ENCODE results near the gene NUDT9.
"Not testable (repeated sequence)": the region's sequence is repeated elsewhere in the genome, so short reads cannot be mapped to it uniquely, and the experiment has no call there.

The NUDT9 gene

GRCh38 chr4:87399148-87399547, 23.2 kb upstream of the NUDT9 start:
- DNase-seq (ENCODE audit: low spot score): no peak
- no peak for TF ChIP-seq CTCF (IDR thresholded peaks at IDR 0.05; ENCODE audit: borderline replicate concordance, control extremely low read depth, extremely low read depth, insufficient read depth, missing control alignments)
- in situ Hi-C loops (cut with MboI; ENCODE audit: low sequenced_read_pairs, unreplicated experiment): no loop called here

DNA sequence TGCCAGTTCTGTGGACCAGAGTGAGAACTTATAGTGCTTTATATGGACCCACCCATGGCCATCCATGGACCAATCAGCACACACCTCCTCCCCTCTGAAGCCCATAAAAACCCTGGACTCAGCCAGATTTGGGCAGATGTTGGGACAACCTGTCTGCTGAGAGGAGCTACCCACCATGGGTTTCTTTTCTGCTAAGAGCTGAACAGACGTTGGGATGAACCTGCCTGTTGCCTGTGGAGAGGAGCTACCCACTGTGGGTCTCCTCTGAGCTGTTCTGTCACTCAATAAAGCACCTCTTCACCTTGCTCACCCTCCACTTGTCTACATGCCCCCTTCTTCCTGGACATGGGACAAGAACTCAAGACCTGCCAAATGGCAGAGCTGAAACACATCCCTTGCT, 22.4 kb upstream of the NUDT9 start:
- in situ Hi-C loops (cut with MboI; ENCODE audit: low sequenced_read_pairs, unreplicated experiment): no loop called here
- TF ChIP-seq CTCF (IDR thresholded peaks at IDR 0.05; ENCODE audit: borderline replicate concordance, control extremely low read depth, extremely low read depth, insufficient read depth, missing control alignments): no peak
- no peak for DNase-seq (ENCODE audit: low spot score)

DNA sequence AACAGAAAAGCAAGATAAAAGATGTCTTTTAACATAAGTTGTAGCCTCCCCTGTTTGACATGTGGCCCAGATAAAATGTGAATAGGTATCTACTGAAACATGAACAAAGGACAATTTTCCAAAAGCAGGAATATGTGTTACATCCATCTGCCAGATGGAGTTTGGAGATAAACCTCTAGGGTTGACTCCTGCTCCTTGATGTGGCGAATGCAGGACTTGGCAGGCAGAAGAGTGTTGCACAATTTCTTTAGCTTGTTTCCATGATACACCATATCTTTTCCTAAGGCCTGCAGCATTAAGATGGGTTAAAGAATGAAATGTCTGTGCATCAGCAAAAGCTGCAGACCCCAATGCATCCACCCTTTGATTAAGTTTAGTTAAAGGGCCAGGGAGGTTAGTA, 18.6 kb upstream of the NUDT9 start:
- in situ Hi-C loops (cut with MboI; ENCODE audit: low sequenced_read_pairs, unreplicated experiment); DNase-seq (ENCODE audit: low spot score): not testable (repeated sequence)

GRCh38 chr4:87405211-87405820, 17.1 kb upstream of the NUDT9 start:
- no peak for DNase-seq (ENCODE audit: low spot score)
- no peak for TF ChIP-seq CTCF (IDR thresholded peaks at IDR 0.05; ENCODE audit: borderline replicate concordance, control extremely low read depth, extremely low read depth, insufficient read depth, missing control alignments)
- in situ Hi-C loops (cut with MboI; ENCODE audit: low sequenced_read_pairs, unreplicated experiment): no loop called here

- no peak for DNase-seq (ENCODE audit: low spot score)
- no peak for TF ChIP-seq CTCF (IDR thresholded peaks at IDR 0.05; ENCODE audit: borderline replicate concordance, control extremely low read depth, extremely low read depth, insufficient read depth, missing control alignments)
- in situ Hi-C loops (cut with MboI; ENCODE audit: low sequenced_read_pairs, unreplicated experiment): no loop called here
Measured at GRCh38 chr4:87406462-87406861, 15.9 kb upstream of the NUDT9 start.

GRCh38 chr4:87406902-87407301, 15.5 kb upstream of the NUDT9 start:
- in situ Hi-C loops (cut with MboI; ENCODE audit: low sequenced_read_pairs, unreplicated experiment); DNase-seq (ENCODE audit: low spot score): not testable (repeated sequence)

DNA sequence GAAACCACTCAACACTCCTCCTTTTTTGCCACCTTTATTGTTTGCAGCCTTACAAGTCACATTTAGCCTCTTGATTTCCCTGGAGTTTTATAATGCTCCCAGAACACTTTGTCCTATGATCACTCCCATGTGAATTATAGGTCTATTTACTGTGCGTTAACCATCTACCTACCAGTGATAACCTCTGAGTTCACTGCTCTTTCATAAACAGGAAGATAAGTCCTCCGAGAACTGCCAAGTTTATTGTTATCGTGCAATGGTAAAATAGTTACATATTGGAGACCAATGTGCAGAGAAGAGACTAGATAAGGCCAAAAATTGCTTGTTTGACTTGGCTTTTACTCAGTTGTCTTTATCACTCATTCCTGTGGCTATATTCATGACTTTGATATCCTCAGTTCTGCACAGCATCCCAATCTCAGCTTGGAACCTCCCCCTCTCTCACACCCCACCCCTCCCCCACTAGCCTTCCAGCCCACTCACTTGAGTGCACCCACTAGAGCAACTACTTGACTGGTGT, 12.9 kb upstream of the NUDT9 start:
- in situ Hi-C loops (cut with MboI; ENCODE audit: low sequenced_read_pairs, unreplicated experiment): no loop called here
- DNase-seq (ENCODE audit: low spot score): no peak
- TF ChIP-seq CTCF (IDR thresholded peaks at IDR 0.05; ENCODE audit: borderline replicate concordance, control extremely low read depth, extremely low read depth, insufficient read depth, missing control alignments): no peak

GRCh38 chr4:87410157-87410556, 12.2 kb upstream of the NUDT9 start:
- no peak for DNase-seq (ENCODE audit: low spot score)
- in situ Hi-C loops (cut with MboI; ENCODE audit: low sequenced_read_pairs, unreplicated experiment): no loop called here

More at GRCh38 chr4:87410157-87410556, 12.2 kb upstream of the NUDT9 start:
- TF ChIP-seq CTCF (IDR thresholded peaks at IDR 0.05; ENCODE audit: borderline replicate concordance, control extremely low read depth, extremely low read depth, insufficient read depth, missing control alignments): no peak

Measured in GM13976 (cell line).